HFF-Myc (cell line): ENCODE results near the gene POLH.

ENCODE experiments used
- DNase-seq: peaks from one replicate; pipeline ENCODE4 v3.0.0-alpha.2; 2011; ENCODE audit warnings: low read depth; ENCODE audit errors: extremely low read depth
- H3K4me3 ChIP-seq: replicated peaks from 2 replicates; pipeline ENCODE4 v1.5.1; 2011; ENCODE audit warnings: low read depth, mild to moderate bottlenecking, control low read depth, low read length
- CTCF ChIP-seq: IDR thresholded peaks from 2 replicates; pipeline ENCODE4 v1.5.1; 2012; ENCODE audit warnings: mild to moderate bottlenecking, low read depth, low read length, control low read depth; ENCODE audit errors: missing control alignments

Gene POLH

DNA sequence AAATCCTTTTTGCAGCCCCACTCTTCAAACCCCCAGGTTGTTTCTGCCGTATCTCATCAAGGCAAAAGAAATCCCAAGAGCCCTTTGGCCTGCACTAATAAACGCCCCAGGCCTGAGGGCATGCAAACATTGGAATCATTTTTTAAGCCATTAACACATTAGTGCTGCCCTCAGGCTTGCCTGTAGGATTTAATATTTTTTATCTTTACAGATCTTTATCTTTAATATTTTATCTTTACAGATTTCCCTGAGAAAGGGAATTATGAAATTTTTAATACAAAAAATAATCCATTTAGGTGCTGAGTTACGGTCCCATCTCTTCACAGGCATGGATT lies 38.4 kb downstream of the POLH start:
- no peak overlapping the region for H3K4me3 ChIP-seq
- TF ChIP-seq CTCF, result no peak
- no peak for DNase-seq

DNA sequence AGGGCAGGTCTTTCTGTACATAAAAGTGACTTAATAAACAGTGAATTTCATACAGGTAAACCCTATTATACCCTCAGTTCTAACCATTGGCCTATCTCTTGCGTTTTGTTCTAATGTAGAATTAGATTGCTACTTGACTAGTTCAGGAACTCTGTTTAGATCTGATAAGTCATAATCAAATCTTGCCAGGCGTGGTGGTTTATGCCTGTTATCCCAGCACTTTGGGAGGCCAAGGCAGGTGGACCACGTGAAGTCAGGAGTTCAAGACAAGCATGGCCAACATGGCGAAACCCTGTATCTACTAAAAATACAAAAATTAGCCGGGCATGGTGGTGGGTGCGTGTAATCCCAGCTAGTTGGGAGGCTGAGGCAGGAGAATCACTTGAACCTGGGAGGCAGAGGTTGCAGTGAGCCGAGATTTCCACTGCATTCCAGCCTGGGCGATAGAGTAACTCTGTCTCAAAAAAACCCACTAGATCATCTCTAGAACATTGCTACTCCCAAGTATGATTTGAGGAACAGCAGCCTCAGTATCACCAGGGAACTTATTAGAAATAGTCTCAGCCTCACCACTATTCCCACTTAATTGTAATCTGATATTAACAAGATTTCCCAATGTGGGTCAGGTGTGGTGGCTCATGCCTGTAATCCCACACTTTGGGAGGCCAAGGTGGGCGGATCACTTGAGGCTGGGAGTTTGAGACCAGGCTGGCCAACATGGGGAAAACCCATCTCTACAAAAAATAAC lies 40.9 kb downstream of the POLH start:
- no peak overlapping the region for H3K4me3 ChIP-seq
- no peak for TF ChIP-seq CTCF
- no peak for DNase-seq

GRCh38 chr6:43621078-43621835 lies 45.3 kb downstream of the POLH start:
- no peak overlapping the region for H3K4me3 ChIP-seq
- TF ChIP-seq CTCF, result no peak
- DNase-seq, result no peak

- no peak for TF ChIP-seq CTCF
- no peak for DNase-seq
- H3K4me3 ChIP-seq, result no peak overlapping the region
Observed at GRCh38 chr6:43621836-43622180, 45.8 kb downstream of the POLH start.

- TF ChIP-seq CTCF, result no peak
- no peak overlapping the region for H3K4me3 ChIP-seq
- no peak for DNase-seq
Observed at GRCh38 chr6:43622541-43622940, 46.6 kb downstream of the POLH start.

- H3K4me3 ChIP-seq, result no peak overlapping the region
- TF ChIP-seq CTCF, result no peak
- DNase-seq, result no peak
Observed at GRCh38 chr6:43623880-43624785, 48.1 kb downstream of the POLH start.
